Breast epithelium (tissue), 4 donors: Measurements from ENCODE around the gene RTTN. TPM values are rescaled to one million over a fixed set of nuclear protein-coding genes. Genes with fewer than 3 reads are reported as not detected.

Experiments used
- DNase-seq, 2 donors: peaks; one replicate each; pipeline ENCODE4 v3.0.0-alpha.2; 2019; ENCODE audit warnings: low spot score in 2 of 2
- H3K27ac ChIP-seq, 2 donors: fragments of 200-600 bp; sonication (generic) in 1 of 2; one replicate each; pipeline ENCODE4 v1.5.1; 2016 to 2019; ENCODE audit warnings: mild to moderate bottlenecking in 1 of 2
- H3K27me3 ChIP-seq, 2 donors: fragments of 200-600 bp; sonication (generic) in 1 of 2; one replicate each; pipeline versions ENCODE4 v1.5.1 to v1.6.0; 2017 to 2019; ENCODE audit warnings: control low read depth in 1 of 2, mild to moderate bottlenecking in 1 of 2
- H3K36me3 ChIP-seq: fragments of 200-600 bp; one replicate; pipeline ENCODE4 v1.5.1; 2019
- H3K4me1 ChIP-seq, 2 donors: fragments of 200-600 bp; sonication (generic); one replicate each; pipeline ENCODE4 v1.5.1; 2016 to 2019; ENCODE audit warnings: control low read depth in 1 of 2
- H3K4me3 ChIP-seq, 3 donors: fragments of 200-600 bp; sonication (generic); 1 replicate in 2 of 3; 2 replicates in 1 of 3; pipeline ENCODE4 v1.5.1; 2016 to 2019; ENCODE audit warnings: mild to moderate bottlenecking in 3 of 3, moderate library complexity in 2 of 3
- H3K9me3 ChIP-seq, 2 donors: fragments of 200-600 bp; sonication (generic) in 1 of 2; one replicate each; pipeline ENCODE4 v1.5.1; 2016 to 2019; ENCODE audit warnings: control low read depth in 1 of 2
- CTCF ChIP-seq, 3 donors: fragments of 450-650 bp; IDR thresholded peaks; one replicate each; pipeline ENCODE4 v1.5.1; 2016 to 2017; ENCODE audit warnings: antibody characterized with exemption in 3 of 3, mild to moderate bottlenecking in 3 of 3, moderate library complexity in 3 of 3
- POLR2A ChIP-seq: fragments of 450-650 bp; IDR thresholded peaks from one replicate; pipeline ENCODE4 v1.6.1; 2016; ENCODE audit warnings: antibody characterized with exemption, mild to moderate bottlenecking, moderate library complexity
- POLR2AphosphoS5 ChIP-seq, 3 donors: sonication (generic); formaldehyde crosslinking; IDR thresholded peaks; one replicate each; pipeline ENCODE4 v1.6.1; 2017; ENCODE audit warnings: antibody characterized with exemption in 3 of 3
- intact Hi-C: fragments of 100-400 bp; cut with DNase I; formaldehyde crosslinking; loops from one replicate; pipeline ENCODE4 v1.15.1; 2023; ENCODE audit warnings: low total_unique reads
- total RNA-seq, 3 donors: library from RNA; depleted of rRNA; stranded (reverse); fragments of >200 nt; gene quantifications; one replicate each; pipeline ENCODE4 v1.1.0, GENCODE V29; 2016

Gene RTTN
- total RNA-seq, 3 donors from 2014 or later, result 14.7 to 35.0 (median 29.8) TPM

GRCh38 chr18:70154591-70155194, 50.8 kb downstream of the RTTN start:
- TF ChIP-seq CTCF (IDR thresholded peaks at IDR 0.05) (no peak), POLR2AphosphoS5 (IDR thresholded peaks at IDR 0.05) (no peak), POLR2A (no peak)
- Histone ChIP-seq H3K4me3 (no peak overlapping the region), H3K4me1 (no peaks in the 10 kb centered on the region), H3K36me3 (no peaks in the 10 kb centered on the region), H3K27me3 (no peaks in the 10 kb centered on the region), H3K27ac (no peak overlapping the region), H3K9me3 (no peaks in the 10 kb centered on the region)
- intact Hi-C loops, result no loop called here
- DNase-seq, result no peak

GRCh38 chr18:70151614-70152013, 53.9 kb downstream of the RTTN start:
- Histone ChIP-seq H3K27me3 (no peaks in the 10 kb centered on the region), H3K4me1 (no peaks in the 10 kb centered on the region), H3K27ac (no peak overlapping the region), H3K9me3 (no peaks in the 10 kb centered on the region), H3K4me3 (no peak overlapping the region), H3K36me3 (peaks cover 8% of the 10 kb centered on the region)
- DNase-seq, result no peak
- TF ChIP-seq CTCF (IDR thresholded peaks at IDR 0.05) (no peak), POLR2A (no peak), POLR2AphosphoS5 (IDR thresholded peaks at IDR 0.05) (no peak)
- intact Hi-C loops, result no loop called here

- Histone ChIP-seq H3K36me3 (peaks cover 8% of the 10 kb centered on the region), H3K4me1 (no peaks in the 10 kb centered on the region), H3K27ac (no peak overlapping the region), H3K4me3 (no peak overlapping the region), H3K9me3 (no peaks in the 10 kb centered on the region), H3K27me3 (no peaks in the 10 kb centered on the region)
- no peak for DNase-seq
- TF ChIP-seq POLR2A, result no peak
- TF ChIP-seq POLR2AphosphoS5 (IDR thresholded peaks at IDR 0.05), result no peak
- no peak for TF ChIP-seq CTCF (IDR thresholded peaks at IDR 0.05)
- intact Hi-C loops, result no loop called here
Observed at GRCh38 chr18:70149616-70150301, 55.7 kb downstream of the RTTN start.

- TF ChIP-seq CTCF (IDR thresholded peaks at IDR 0.05) (no peak), POLR2A (no peak), POLR2AphosphoS5 (IDR thresholded peaks at IDR 0.05) (no peak)
- no peak for DNase-seq
- Histone ChIP-seq H3K27ac (no peak overlapping the region), H3K4me1 (no peaks in the 10 kb centered on the region), H3K4me3 (no peak overlapping the region), H3K27me3 (no peaks in the 10 kb centered on the region), H3K9me3 (no peaks in the 10 kb centered on the region), H3K36me3 (peaks cover 8% of the 10 kb centered on the region)
- intact Hi-C loops, result no loop called here
Observed at GRCh38 chr18:70149156-70149555, 56.3 kb downstream of the RTTN start.
